ENCODE data around the gene SIAE. TPM values are rescaled to one million over a fixed set of nuclear protein-coding genes. Genes with fewer than 3 reads are reported as not detected.

SIAE gene
- total RNA-seq, 1 experiment from 2014 or later = 11.2 TPM

- H3K27me3 ChIP-seq (replicated peaks; ENCODE audit: insufficient read depth, low read depth, low read length, poor library complexity) = no peaks in the 10 kb centered on the region
- POLR2A ChIA-PET (ENCODE audit: low non-redundant PET) = no interaction called here
- H3K27ac ChIP-seq (ENCODE audit: low read depth, low read length, poor library complexity, severe bottlenecking) = no peak overlapping the region
- CTCF ChIA-PET = interaction anchor here (0.6 kb wide), 1 partner anchor 248 kb away, joined by 3 read pairs; no protein-coding TSS in a partner anchor
- no peaks in the 10 kb centered on the region for H3K36me3 ChIP-seq (ENCODE audit: insufficient read depth, low read length, poor library complexity, severe bottlenecking)
- intact Hi-C loops (cut with micrococcal nuclease; ENCODE audit: unreplicated experiment) = no loop called here
- no peaks in the 10 kb centered on the region for H3K9me3 ChIP-seq (ENCODE audit: low read depth, low read length, poor library complexity, severe bottlenecking)
- no peak overlapping the region for H3K4me3 ChIP-seq (ENCODE audit: low read depth, low read length, poor library complexity, severe bottlenecking)
- BruUV-seq (replicated peaks) = no TSS peak
- TF ChIP-seq, protein P1, sequence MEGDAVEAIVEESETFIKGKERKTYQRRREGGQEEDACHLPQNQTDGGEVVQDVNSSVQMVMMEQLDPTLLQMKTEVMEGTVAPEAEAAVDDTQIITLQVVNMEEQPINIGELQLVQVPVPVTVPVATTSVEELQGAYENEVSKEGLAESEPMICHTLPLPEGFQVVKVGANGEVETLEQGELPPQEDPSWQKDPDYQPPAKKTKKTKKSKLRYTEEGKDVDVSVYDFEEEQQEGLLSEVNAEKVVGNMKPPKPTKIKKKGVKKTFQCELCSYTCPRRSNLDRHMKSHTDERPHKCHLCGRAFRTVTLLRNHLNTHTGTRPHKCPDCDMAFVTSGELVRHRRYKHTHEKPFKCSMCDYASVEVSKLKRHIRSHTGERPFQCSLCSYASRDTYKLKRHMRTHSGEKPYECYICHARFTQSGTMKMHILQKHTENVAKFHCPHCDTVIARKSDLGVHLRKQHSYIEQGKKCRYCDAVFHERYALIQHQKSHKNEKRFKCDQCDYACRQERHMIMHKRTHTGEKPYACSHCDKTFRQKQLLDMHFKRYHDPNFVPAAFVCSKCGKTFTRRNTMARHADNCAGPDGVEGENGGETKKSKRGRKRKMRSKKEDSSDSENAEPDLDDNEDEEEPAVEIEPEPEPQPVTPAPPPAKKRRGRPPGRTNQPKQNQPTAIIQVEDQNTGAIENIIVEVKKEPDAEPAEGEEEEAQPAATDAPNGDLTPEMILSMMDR (conservative IDR thresholded peaks at IDR 0.05; ENCODE audit: low read depth, low read length) = no peak
- TF ChIP-seq EZH2 (IDR thresholded peaks at IDR 0.05; ENCODE audit: borderline replicate concordance, low read depth, low read length, poor library complexity, severe bottlenecking) = no peak
- H3K4me1 ChIP-seq (ENCODE audit: insufficient read depth, low read length, poor library complexity, severe bottlenecking) = peaks cover 9% of the 10 kb centered on the region
- no peak for DNase-seq (ENCODE audit: low spot score)
These were observed 54.7 kb downstream of the SIAE start for GRCh38 chr11:124618863-124619262.

DNA sequence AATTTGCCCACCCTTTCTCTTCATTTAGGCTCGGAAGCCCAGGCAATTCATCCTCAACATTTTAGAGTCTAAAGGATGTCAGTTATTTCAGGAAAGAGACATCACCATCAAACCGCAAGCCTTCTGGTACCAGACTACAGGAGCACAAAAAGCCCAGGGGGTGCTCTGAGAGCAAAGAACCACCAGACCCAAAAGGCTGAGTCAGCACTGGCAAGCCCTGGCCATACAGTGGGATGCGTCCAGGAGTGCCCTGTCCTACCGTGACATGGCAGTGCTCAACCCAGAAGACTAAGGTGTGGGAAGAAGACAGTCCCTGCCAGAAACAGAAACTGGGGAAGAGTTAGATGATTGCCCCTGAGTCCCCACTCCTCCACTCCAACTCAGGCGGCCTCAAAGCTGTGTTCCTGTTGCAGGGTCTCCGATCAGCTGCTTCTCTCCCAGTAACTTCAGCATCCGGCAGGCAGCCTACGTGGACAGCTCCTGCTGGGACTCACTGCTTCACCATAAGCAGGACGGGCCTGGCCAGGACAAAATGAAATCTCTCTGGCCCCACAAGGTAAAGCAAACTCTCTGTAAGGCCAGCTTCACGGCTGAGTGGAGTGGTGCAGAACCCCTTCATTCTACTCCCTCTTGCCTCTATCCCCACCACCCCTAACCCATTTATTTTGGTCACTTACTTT, 60.8 kb downstream of the SIAE start:
- Histone ChIP-seq H3K9me3 (ENCODE audit: low read depth, low read length, poor library complexity, severe bottlenecking) (no peaks in the 10 kb centered on the region), H3K27me3 (replicated peaks; ENCODE audit: insufficient read depth, low read depth, low read length, poor library complexity) (no peaks in the 10 kb centered on the region), H3K4me1 (ENCODE audit: insufficient read depth, low read length, poor library complexity, severe bottlenecking) (peaks cover 9% of the 10 kb centered on the region), H3K36me3 (ENCODE audit: insufficient read depth, low read length, poor library complexity, severe bottlenecking) (no peaks in the 10 kb centered on the region), H3K4me3 (ENCODE audit: low read depth, low read length, poor library complexity, severe bottlenecking) (no peak overlapping the region), H3K27ac (ENCODE audit: low read depth, low read length, poor library complexity, severe bottlenecking) (no peak overlapping the region)
- CTCF ChIA-PET = no interaction called here
- intact Hi-C loops (cut with micrococcal nuclease; ENCODE audit: unreplicated experiment) = no loop called here
- no TSS peak for BruUV-seq (replicated peaks)
- POLR2A ChIA-PET (ENCODE audit: low non-redundant PET) = no interaction called here
- TF ChIP-seq EZH2 (IDR thresholded peaks at IDR 0.05; ENCODE audit: borderline replicate concordance, low read depth, low read length, poor library complexity, severe bottlenecking) = no peak
- TF ChIP-seq, protein P1 (conservative IDR thresholded peaks at IDR 0.05; ENCODE audit: low read depth, low read length) = no peak
- DNase-seq (ENCODE audit: low spot score) = no peak

GRCh38 chr11:124612045-124612444, 61.5 kb downstream of the SIAE start:
- no TSS peak for BruUV-seq (replicated peaks)
- CTCF ChIA-PET = no interaction called here
- H3K4me1 ChIP-seq (ENCODE audit: insufficient read depth, low read length, poor library complexity, severe bottlenecking) = peaks cover 9% of the 10 kb centered on the region
- no peaks in the 10 kb centered on the region for H3K9me3 ChIP-seq (ENCODE audit: low read depth, low read length, poor library complexity, severe bottlenecking)
- TF ChIP-seq, protein P1 (conservative IDR thresholded peaks at IDR 0.05; ENCODE audit: low read depth, low read length) = no peak
- no peak for TF ChIP-seq EZH2 (IDR thresholded peaks at IDR 0.05; ENCODE audit: borderline replicate concordance, low read depth, low read length, poor library complexity, severe bottlenecking)
- intact Hi-C loops (cut with micrococcal nuclease; ENCODE audit: unreplicated experiment) = no loop called here
- H3K27me3 ChIP-seq (replicated peaks; ENCODE audit: insufficient read depth, low read depth, low read length, poor library complexity) = no peaks in the 10 kb centered on the region
- H3K36me3 ChIP-seq (ENCODE audit: insufficient read depth, low read length, poor library complexity, severe bottlenecking) = no peaks in the 10 kb centered on the region
- no peak overlapping the region for H3K4me3 ChIP-seq (ENCODE audit: low read depth, low read length, poor library complexity, severe bottlenecking)
- DNase-seq (ENCODE audit: low spot score) = no peak
- POLR2A ChIA-PET (ENCODE audit: low non-redundant PET) = no interaction called here
- H3K27ac ChIP-seq (ENCODE audit: low read depth, low read length, poor library complexity, severe bottlenecking) = no peak overlapping the region

Measured in A673 (cell line).